Liver (tissue), 3 donors: ENCODE measurements around the gene TRIM41.

Source experiments
- RAD21 ChIP-seq, 2 donors: IDR thresholded peaks; 2 replicates each; pipeline ENCODE4 v1.6.1; 2016; ENCODE audit warnings: antibody characterized with exemption in 2 of 2, mild to moderate bottlenecking in 2 of 2
- TF ChIP-seq, protein P1 (sequence below): IDR thresholded peaks from 2 replicates; pipeline ENCODE4 v1.6.1; 2016; ENCODE audit warnings: antibody characterized with exemption
- TF ChIP-seq, protein P2 (sequence below): fragments of 150-350 bp; IDR thresholded peaks from 2 replicates; pipeline ENCODE4 v1.5.1; 2017; ENCODE audit warnings: improper control_type of control experiment, low read depth, low read length; ENCODE audit not compliant: missing input control
- donor health status: healthy.
- donor health status: healthy.

- TF ChIP-seq, protein P1, sequence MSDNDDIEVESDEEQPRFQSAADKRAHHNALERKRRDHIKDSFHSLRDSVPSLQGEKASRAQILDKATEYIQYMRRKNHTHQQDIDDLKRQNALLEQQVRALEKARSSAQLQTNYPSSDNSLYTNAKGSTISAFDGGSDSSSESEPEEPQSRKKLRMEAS: no peak
- TF ChIP-seq, protein P2, sequence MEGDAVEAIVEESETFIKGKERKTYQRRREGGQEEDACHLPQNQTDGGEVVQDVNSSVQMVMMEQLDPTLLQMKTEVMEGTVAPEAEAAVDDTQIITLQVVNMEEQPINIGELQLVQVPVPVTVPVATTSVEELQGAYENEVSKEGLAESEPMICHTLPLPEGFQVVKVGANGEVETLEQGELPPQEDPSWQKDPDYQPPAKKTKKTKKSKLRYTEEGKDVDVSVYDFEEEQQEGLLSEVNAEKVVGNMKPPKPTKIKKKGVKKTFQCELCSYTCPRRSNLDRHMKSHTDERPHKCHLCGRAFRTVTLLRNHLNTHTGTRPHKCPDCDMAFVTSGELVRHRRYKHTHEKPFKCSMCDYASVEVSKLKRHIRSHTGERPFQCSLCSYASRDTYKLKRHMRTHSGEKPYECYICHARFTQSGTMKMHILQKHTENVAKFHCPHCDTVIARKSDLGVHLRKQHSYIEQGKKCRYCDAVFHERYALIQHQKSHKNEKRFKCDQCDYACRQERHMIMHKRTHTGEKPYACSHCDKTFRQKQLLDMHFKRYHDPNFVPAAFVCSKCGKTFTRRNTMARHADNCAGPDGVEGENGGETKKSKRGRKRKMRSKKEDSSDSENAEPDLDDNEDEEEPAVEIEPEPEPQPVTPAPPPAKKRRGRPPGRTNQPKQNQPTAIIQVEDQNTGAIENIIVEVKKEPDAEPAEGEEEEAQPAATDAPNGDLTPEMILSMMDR: no peak
- no peak for TF ChIP-seq RAD21 (IDR thresholded peaks at IDR 0.05)
Measured at GRCh38 chr5:181212080-181212479, 11.0 kb upstream of the TRIM41 start.
